GM18909 (cell line): ENCODE measurements around the gene SPATA13.
"Not testable (repeated sequence)": the region's sequence is repeated elsewhere in the genome, so short reads cannot be mapped to it uniquely, and the experiment has no call there.

Experiments
- ATAC-seq: cut with Tn5 transposase; IDR thresholded peaks from one replicate; pipeline ENCODE4 v1.9.1; 2021; ENCODE audit warnings: mild to moderate bottlenecking; ENCODE audit not compliant: unreplicated experiment, poor library complexity

Gene SPATA13

GRCh38 chr13:24341439-24341838 lies 180.9 kb downstream of the SPATA13 start:
- no peak for ATAC-seq

- no peak for ATAC-seq
Observed at GRCh38 chr13:24348385-24348784, 187.9 kb downstream of the SPATA13 start.

- no peak for ATAC-seq
Observed at GRCh38 chr13:24348797-24349515, 188.4 kb downstream of the SPATA13 start.

GRCh38 chr13:24349778-24350664 lies 189.5 kb downstream of the SPATA13 start:
- ATAC-seq: not testable (repeated sequence)

- no peak for ATAC-seq
Observed at GRCh38 chr13:24351423-24351822, 190.9 kb downstream of the SPATA13 start.

GRCh38 chr13:24353736-24354135 lies 193.2 kb downstream of the SPATA13 start:
- ATAC-seq: no peak

- ATAC-seq: no peak
Observed at GRCh38 chr13:24355103-24355502, 194.6 kb downstream of the SPATA13 start.

GRCh38 chr13:24356270-24356669 lies 195.8 kb downstream of the SPATA13 start:
- ATAC-seq: no peak
